SK-N-SH (cell line): ENCODE results near the gene SLC37A3. TPM values are rescaled to one million over a fixed set of nuclear protein-coding genes. Genes with fewer than 3 reads are reported as not detected.

Experiments used
- CTCF ChIA-PET: fragments of 300-600, 350-600 bp; formaldehyde crosslinking; extraction: SDS; loops from one replicate; lab custom pipeline; 2021; lab: Yijun Ruan, JAX
- POLR2A ChIA-PET: fragments of 350-600 bp; sonication (Branson Sonifier 250); formaldehyde crosslinking; extraction: SDS; loops from one replicate; lab custom pipeline; 2020; ENCODE audit warnings: antibody characterized with exemption, inconsistent platforms; lab: Yijun Ruan, JAX
- DNase-seq: peaks from one replicate; pipeline ENCODE4 v3.0.0; 2012
- H2AFZ ChIP-seq: fragments of 200-600 bp; sonication (generic); 2 replicates; pipeline ENCODE4 v1.8.1; 2016; ENCODE audit warnings: antibody characterized with exemption, mild to moderate bottlenecking, low read depth
- H3F3A ChIP-seq: fragments of 200-600 bp; sonication (generic); replicated peaks from 2 replicates; pipeline ENCODE3; 2016; ENCODE audit warnings: antibody characterized with exemption, mild to moderate bottlenecking; ENCODE audit not compliant: insufficient read depth
- H3K27ac ChIP-seq, 2 experiments: fragments of 200-500 bp in 1 of 2; fragments of 200-600 bp in 1 of 2; sonication (Bioruptor generic) in 1 of 2; sonication (generic), shearing (Covaris generic) in 1 of 2; 2 replicates each; pipeline versions ENCODE4 v1.5.1 to v1.6.1; 2014 to 2016; ENCODE audit warnings: low read depth in 2 of 2, inconsistent platforms in 1 of 2, low read length in 1 of 2, mild to moderate bottlenecking in 1 of 2, mixed read lengths in 1 of 2
- H3K27me3 ChIP-seq: fragments of 200-600 bp; sonication (generic), shearing (Covaris generic); 2 replicates; pipeline ENCODE4 v1.6.1; 2016; ENCODE audit warnings: mixed run types; ENCODE audit not compliant: insufficient read depth
- H3K36me3 ChIP-seq, 2 experiments: fragments of 200-500 bp in 1 of 2; fragments of 200-600 bp in 1 of 2; sonication (Bioruptor generic) in 1 of 2; sonication (generic) in 1 of 2; replicated peaks in 1 of 2; 2 replicates each; pipeline versions ENCODE3 to v1.5.1; 2014 to 2016; ENCODE audit warnings: low read length in 1 of 2, mild to moderate bottlenecking in 1 of 2; ENCODE audit not compliant: insufficient read depth in 2 of 2, control insufficient read depth in 1 of 2
- H3K4me1 ChIP-seq, 2 experiments: fragments of 200-500 bp in 1 of 2; fragments of 200-600 bp in 1 of 2; sonication (Bioruptor generic) in 1 of 2; sonication (generic), shearing (Covaris generic) in 1 of 2; 2 replicates each; pipeline versions ENCODE4 v1.5.1 to v1.6.1; 2014 to 2016; ENCODE audit warnings: low read depth in 1 of 2, low read length in 1 of 2, mixed run types in 1 of 2; ENCODE audit not compliant: insufficient read depth in 2 of 2, control insufficient read depth in 1 of 2
- H3K4me2 ChIP-seq: fragments of 200-600 bp; sonication (generic), shearing (Covaris generic); 2 replicates; pipeline ENCODE4 v1.6.1; 2017; ENCODE audit warnings: mixed run types
- H3K4me3 ChIP-seq, 2 experiments: fragments of 200-500 bp in 1 of 2; fragments of 200-600 bp in 1 of 2; sonication (Bioruptor generic) in 1 of 2; sonication (generic), shearing (Covaris generic) in 1 of 2; 2 replicates each; pipeline versions ENCODE4 v1.5.1 to v1.8.1; 2014 to 2016; ENCODE audit warnings: low read depth in 2 of 2, inconsistent platforms in 1 of 2, low read length in 1 of 2, mild to moderate bottlenecking in 1 of 2, mixed read lengths in 1 of 2, moderate library complexity in 1 of 2
- H3K79me2 ChIP-seq: fragments of 200-600 bp; sonication (generic); 2 replicates; pipeline ENCODE4 v1.8.1; 2017; ENCODE audit warnings: mild to moderate bottlenecking; ENCODE audit not compliant: insufficient read depth
- H3K9ac ChIP-seq: fragments of 200-600 bp; sonication (generic); 2 replicates; pipeline ENCODE4 v1.6.1; 2017; ENCODE audit warnings: mixed run types
- H3K9me2 ChIP-seq: fragments of 200-600 bp; sonication (generic); 2 replicates; pipeline ENCODE4 v1.6.1; 2017; ENCODE audit warnings: mixed run types
- H3K9me3 ChIP-seq: fragments of 200-600 bp; sonication (generic); 2 replicates; pipeline ENCODE4 v1.6.1; 2017; ENCODE audit warnings: mixed run types, mild to moderate bottlenecking, moderate library complexity
- H4K20me1 ChIP-seq: fragments of 200-600 bp; sonication (generic); 2 replicates; pipeline ENCODE4 v1.6.1; 2017; ENCODE audit warnings: mild to moderate bottlenecking, mixed run types; ENCODE audit not compliant: insufficient read depth
- ELF1 ChIP-seq: IDR thresholded peaks from 2 replicates; pipeline ENCODE4 v1.4.0; 2012
- EP300 ChIP-seq, 2 experiments: IDR thresholded peaks; 2 replicates each; pipeline versions ENCODE4 v1.4.0 to v1.6.1; 2012; ENCODE audit warnings: borderline replicate concordance in 1 of 2, low read depth in 1 of 2, low read length in 1 of 2
- EZH2phosphoT487 ChIP-seq: fragments of 200-600 bp; sonication (generic); IDR thresholded peaks from 2 replicates; pipeline ENCODE4 v1.6.1; 2017; ENCODE audit warnings: low read depth, mixed run types, mild to moderate bottlenecking, antibody characterized with exemption, moderate library complexity, borderline replicate concordance
- FOSL2 ChIP-seq: IDR thresholded peaks from 2 replicates; pipeline ENCODE4 v1.4.0; 2012; ENCODE audit warnings: low read depth, mild to moderate bottlenecking, moderate library complexity, borderline replicate concordance
- GABPA ChIP-seq: IDR thresholded peaks from 2 replicates; pipeline ENCODE4 v1.4.0; 2012; ENCODE audit warnings: low read depth, mild to moderate bottlenecking
- JUND ChIP-seq: IDR thresholded peaks from 2 replicates; pipeline ENCODE4 v1.4.0; 2012
- MXI1 ChIP-seq: IDR thresholded peaks from 2 replicates; pipeline ENCODE4 v1.6.1; 2012; ENCODE audit warnings: mild to moderate bottlenecking, low read depth, low read length, improper control_type of control experiment
- NFIC ChIP-seq: IDR thresholded peaks from 2 replicates; pipeline ENCODE4 v1.4.0; 2012; ENCODE audit warnings: borderline replicate concordance
- RFX5 ChIP-seq: IDR thresholded peaks from 2 replicates; pipeline ENCODE4 v1.6.1; 2012; ENCODE audit warnings: mild to moderate bottlenecking, improper control_type of control experiment, low read length
- RXRA ChIP-seq: IDR thresholded peaks from 2 replicates; pipeline ENCODE4 v1.4.0; 2012; ENCODE audit warnings: low read depth, mild to moderate bottlenecking, borderline replicate concordance
- SIN3A ChIP-seq: IDR thresholded peaks from 2 replicates; pipeline ENCODE4 v1.6.1; 2012; ENCODE audit warnings: low read depth, mild to moderate bottlenecking, low read length, moderate library complexity, borderline replicate concordance
- SMC3 ChIP-seq: IDR thresholded peaks from 2 replicates; pipeline ENCODE4 v1.6.1; 2012; ENCODE audit warnings: low read depth, low read length, improper control_type of control experiment
- TCF12 ChIP-seq: IDR thresholded peaks from 2 replicates; pipeline ENCODE4 v1.4.0; 2012
- TEAD4 ChIP-seq: IDR thresholded peaks from 2 replicates; pipeline ENCODE4 v1.4.0; 2012; ENCODE audit warnings: mild to moderate bottlenecking, borderline replicate concordance; ENCODE audit not compliant: insufficient read depth
- YY1 ChIP-seq: IDR thresholded peaks from 2 replicates; pipeline ENCODE4 v1.4.0; 2012; ENCODE audit warnings: low read depth, mild to moderate bottlenecking
- WGBS: methylation state at CpG from one replicate; pipeline ENCODE4 v1.1.6; 2017; ENCODE audit warnings: low lambda C conversion rate; 5-methylcytosine and 5-hydroxymethylcytosine counted together
- polyA plus RNA-seq, 3 experiments: library from polyadenylated mRNA; depleted of rRNA; stranded (reverse); fragments of >200 nt; gene quantifications; 2 replicates each; pipeline ENCODE4 v1.2.3, GENCODE V29; 2012
- TF ChIP-seq, protein P1 (sequence below): IDR thresholded peaks from 2 replicates; pipeline ENCODE4 v1.4.0; 2012; ENCODE audit warnings: low read depth
- TF ChIP-seq, protein P2 (sequence below): IDR thresholded peaks from 2 replicates; pipeline ENCODE4; 2012
- TF ChIP-seq, protein P3 (sequence below): IDR thresholded peaks from 2 replicates; pipeline ENCODE4 v1.4.0; 2012; ENCODE audit warnings: low read depth, borderline replicate concordance
- TF ChIP-seq, protein P4 (sequence below): fragments of 200-600 bp; sonication (generic); IDR thresholded peaks from 2 replicates; pipeline ENCODE4 v1.6.1; 2017; ENCODE audit warnings: antibody characterized with exemption, mild to moderate bottlenecking, moderate library complexity

The SLC37A3 gene
- polyA plus RNA-seq, 1 of the 3 experiments (the other 2 are of a cell fraction) = 53.3 TPM

DNA sequence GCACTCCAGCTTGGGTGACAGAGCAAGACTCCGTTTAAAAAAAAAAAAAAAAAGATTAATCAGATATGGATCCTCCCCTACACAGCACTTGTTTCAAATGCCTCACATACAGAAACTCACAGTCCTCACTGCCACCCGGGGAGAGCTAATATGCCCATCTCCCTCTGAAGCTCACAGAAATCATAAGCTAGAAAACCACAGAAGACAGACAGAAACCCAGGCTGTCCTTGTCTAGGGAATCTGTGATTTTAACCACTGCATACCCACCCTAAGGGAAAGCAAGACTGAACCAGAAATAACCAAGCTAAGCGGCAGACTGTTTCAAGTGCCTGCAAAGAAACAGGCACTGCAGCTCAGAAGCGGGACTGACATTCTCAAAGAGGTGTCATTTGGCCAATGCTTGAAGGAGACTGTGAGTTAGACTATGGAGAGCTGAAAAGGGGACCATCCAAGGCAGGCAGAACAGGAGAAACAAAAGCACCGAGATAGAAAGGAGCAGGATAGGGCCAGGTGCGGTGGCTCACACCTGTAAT lies 37.6 kb downstream of the SLC37A3 start:
- Histone ChIP-seq H3K27me3 (no peaks in the 10 kb centered on the region), H3K9me2 (no peaks in the 10 kb centered on the region), H3K79me2 (no peaks in the 10 kb centered on the region), H2AFZ (no peak overlapping the region), H4K20me1 (no peaks in the 10 kb centered on the region), H3K27ac (no peak overlapping the region), H3K36me3 (peaks cover 6 to 18% of the 10 kb centered on the region in 2 experiments), H3K9me3 (no peaks in the 10 kb centered on the region), H3K4me2 (no peak overlapping the region), H3F3A (no peaks in the 10 kb centered on the region), H3K9ac (no peak overlapping the region), H3K4me3 (no peak overlapping the region), H3K4me1 (peaks cover 0 to 2% of the 10 kb centered on the region in 2 experiments; a peak in 1 of 4 replicates)
- CTCF ChIA-PET = interaction anchor here (0.8 kb wide), 1 partner anchor 35 kb away, joined by 3 read pairs; no protein-coding TSS in a partner anchor
- TF ChIP-seq RFX5 (no peak), FOSL2 (no peak), EP300 (IDR thresholded peaks at IDR 0.05; ENCODE audit: borderline replicate concordance in 1 of 2, low read depth in 1 of 2, low read length in 1 of 2) (no peak), JUND (no peak), EZH2phosphoT487 (no peak), TCF12 (no peak), TEAD4 (no peak)
- TF ChIP-seq, protein P1, sequence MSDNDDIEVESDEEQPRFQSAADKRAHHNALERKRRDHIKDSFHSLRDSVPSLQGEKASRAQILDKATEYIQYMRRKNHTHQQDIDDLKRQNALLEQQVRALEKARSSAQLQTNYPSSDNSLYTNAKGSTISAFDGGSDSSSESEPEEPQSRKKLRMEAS = no peak
- TF ChIP-seq, protein P2, sequence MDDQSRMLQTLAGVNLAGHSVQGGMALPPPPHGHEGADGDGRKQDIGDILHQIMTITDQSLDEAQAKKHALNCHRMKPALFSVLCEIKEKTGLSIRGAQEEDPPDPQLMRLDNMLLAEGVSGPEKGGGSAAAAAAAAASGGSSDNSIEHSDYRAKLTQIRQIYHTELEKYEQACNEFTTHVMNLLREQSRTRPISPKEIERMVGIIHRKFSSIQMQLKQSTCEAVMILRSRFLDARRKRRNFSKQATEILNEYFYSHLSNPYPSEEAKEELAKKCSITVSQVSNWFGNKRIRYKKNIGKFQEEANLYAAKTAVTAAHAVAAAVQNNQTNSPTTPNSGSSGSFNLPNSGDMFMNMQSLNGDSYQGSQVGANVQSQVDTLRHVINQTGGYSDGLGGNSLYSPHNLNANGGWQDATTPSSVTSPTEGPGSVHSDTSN = no peak
- POLR2A ChIA-PET = no interaction called here
- no peak for DNase-seq
- 86% methylated on average over 6 of the region's 6 CpGs for WGBS

DNA sequence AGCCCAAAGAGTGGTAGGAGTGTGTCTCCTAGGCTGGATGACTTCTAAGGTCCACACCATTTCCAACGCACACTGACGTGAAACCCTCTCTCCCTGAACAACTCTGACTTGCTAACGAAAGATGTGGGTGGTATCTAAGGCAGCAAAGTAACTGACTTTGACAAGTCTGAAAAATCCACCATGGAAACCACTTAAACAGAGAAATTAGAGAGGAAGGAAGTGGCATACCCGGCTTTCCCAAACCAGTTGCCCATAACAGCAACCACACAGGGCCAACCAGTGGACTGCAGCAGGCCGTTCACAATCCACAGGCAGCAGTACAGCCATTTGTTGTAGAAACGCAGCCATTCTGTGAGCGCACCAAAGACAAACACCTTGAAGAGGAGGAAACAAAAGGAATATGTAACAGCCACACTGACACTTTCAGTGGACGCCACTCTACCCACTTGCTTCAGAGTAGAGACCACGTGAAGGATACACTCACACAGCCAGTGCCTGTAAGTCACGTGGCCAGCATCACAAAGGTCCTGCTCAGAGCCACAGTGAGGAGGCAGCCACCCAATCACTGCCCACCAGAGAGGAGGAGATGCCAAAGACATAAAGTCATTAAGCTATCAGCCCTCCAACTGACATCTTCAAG lies 39.8 kb downstream of the SLC37A3 start:
- H3K4me3 ChIP-seq = no peak overlapping the region

More for the DNA sequence above, 39.8 kb downstream of the SLC37A3 start:
- 91% methylated on average over 10 of the region's 10 CpGs for WGBS
- H3K9me3 ChIP-seq = no peaks in the 10 kb centered on the region
- no peaks in the 10 kb centered on the region for H3K4me1 ChIP-seq
- peaks cover 12 to 28% of the 10 kb centered on the region in 2 experiments for H3K36me3 ChIP-seq
- H3K27me3 ChIP-seq = no peaks in the 10 kb centered on the region
- POLR2A ChIA-PET = no interaction called here
- no peaks in the 10 kb centered on the region for H4K20me1 ChIP-seq
- H3K79me2 ChIP-seq = no peaks in the 10 kb centered on the region
- H3K9me2 ChIP-seq = no peaks in the 10 kb centered on the region
- no peak for DNase-seq
- H3K27ac ChIP-seq = no peak overlapping the region
- no peak for TF ChIP-seq MXI1
- TF ChIP-seq, protein P1 = no peak
- TF ChIP-seq RFX5 = no peak
- TF ChIP-seq RXRA = no peak
- no peak for TF ChIP-seq NFIC
- TF ChIP-seq, protein P3, sequence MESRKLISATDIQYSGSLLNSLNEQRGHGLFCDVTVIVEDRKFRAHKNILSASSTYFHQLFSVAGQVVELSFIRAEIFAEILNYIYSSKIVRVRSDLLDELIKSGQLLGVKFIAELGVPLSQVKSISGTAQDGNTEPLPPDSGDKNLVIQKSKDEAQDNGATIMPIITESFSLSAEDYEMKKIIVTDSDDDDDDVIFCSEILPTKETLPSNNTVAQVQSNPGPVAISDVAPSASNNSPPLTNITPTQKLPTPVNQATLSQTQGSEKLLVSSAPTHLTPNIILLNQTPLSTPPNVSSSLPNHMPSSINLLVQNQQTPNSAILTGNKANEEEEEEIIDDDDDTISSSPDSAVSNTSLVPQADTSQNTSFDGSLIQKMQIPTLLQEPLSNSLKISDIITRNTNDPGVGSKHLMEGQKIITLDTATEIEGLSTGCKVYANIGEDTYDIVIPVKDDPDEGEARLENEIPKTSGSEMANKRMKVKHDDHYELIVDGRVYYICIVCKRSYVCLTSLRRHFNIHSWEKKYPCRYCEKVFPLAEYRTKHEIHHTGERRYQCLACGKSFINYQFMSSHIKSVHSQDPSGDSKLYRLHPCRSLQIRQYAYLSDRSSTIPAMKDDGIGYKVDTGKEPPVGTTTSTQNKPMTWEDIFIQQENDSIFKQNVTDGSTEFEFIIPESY = no peak
- TF ChIP-seq YY1 = no peak
- TF ChIP-seq, protein P4, sequence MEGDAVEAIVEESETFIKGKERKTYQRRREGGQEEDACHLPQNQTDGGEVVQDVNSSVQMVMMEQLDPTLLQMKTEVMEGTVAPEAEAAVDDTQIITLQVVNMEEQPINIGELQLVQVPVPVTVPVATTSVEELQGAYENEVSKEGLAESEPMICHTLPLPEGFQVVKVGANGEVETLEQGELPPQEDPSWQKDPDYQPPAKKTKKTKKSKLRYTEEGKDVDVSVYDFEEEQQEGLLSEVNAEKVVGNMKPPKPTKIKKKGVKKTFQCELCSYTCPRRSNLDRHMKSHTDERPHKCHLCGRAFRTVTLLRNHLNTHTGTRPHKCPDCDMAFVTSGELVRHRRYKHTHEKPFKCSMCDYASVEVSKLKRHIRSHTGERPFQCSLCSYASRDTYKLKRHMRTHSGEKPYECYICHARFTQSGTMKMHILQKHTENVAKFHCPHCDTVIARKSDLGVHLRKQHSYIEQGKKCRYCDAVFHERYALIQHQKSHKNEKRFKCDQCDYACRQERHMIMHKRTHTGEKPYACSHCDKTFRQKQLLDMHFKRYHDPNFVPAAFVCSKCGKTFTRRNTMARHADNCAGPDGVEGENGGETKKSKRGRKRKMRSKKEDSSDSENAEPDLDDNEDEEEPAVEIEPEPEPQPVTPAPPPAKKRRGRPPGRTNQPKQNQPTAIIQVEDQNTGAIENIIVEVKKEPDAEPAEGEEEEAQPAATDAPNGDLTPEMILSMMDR = no peak
- TF ChIP-seq SMC3 = no peak
- no peak for TF ChIP-seq TEAD4
- TF ChIP-seq ELF1 = no peak
- no peak for TF ChIP-seq GABPA
- TF ChIP-seq EP300 (IDR thresholded peaks at IDR 0.05; ENCODE audit: borderline replicate concordance in 1 of 2, low read depth in 1 of 2, low read length in 1 of 2) = no peak
- no peak for TF ChIP-seq SIN3A
- H3K4me2 ChIP-seq = no peak overlapping the region
- no peaks in the 10 kb centered on the region for H3F3A ChIP-seq
- CTCF ChIA-PET = no interaction called here
- no peak overlapping the region for H2AFZ ChIP-seq
- H3K9ac ChIP-seq = no peak overlapping the region
